ENCODE results near the gene RAD54L2. TPM values are rescaled to one million over a fixed set of nuclear protein-coding genes. Genes with fewer than 3 reads are reported as not detected.
A peak's percentile ranks its signal among the peaks of the same experiment; 100 is the strongest.
"Not testable (repeated sequence)": the region's sequence is repeated elsewhere in the genome, so short reads cannot be mapped to it uniquely, and the experiment has no call there.

RAD54L2 gene
- total and polyA plus RNA-seq, 5 donors: 5.1 to 14.6 (median 12.2) TPM

- H3K4me1 ChIP-seq (ENCODE audit: control insufficient read depth, insufficient read depth, low read length); H3K9me3 ChIP-seq (ENCODE audit: control insufficient read depth, low read length); H3K27ac ChIP-seq (ENCODE audit: low read length); intact Hi-C loops (cut with DNase I); DNase-seq; H3K4me3 ChIP-seq (ENCODE audit: low read length); ATAC-seq; H3K27me3 ChIP-seq (ENCODE audit: control insufficient read depth, insufficient read depth): not testable (repeated sequence)
- 96% methylated on average over 11 of the region's 11 CpGs for WGBS
Observed at GRCh38 chr3:51542596-51542995, 4.1 kb downstream of the RAD54L2 start.

- H3K4me3 ChIP-seq (ENCODE audit: low read length): no peak overlapping the region
- H3K4me1 ChIP-seq (ENCODE audit: control insufficient read depth, insufficient read depth, low read length): peaks cover 3% of the 10 kb centered on the region
- H3K9me3 ChIP-seq (ENCODE audit: control insufficient read depth, low read length): no peaks in the 10 kb centered on the region
- H3K27ac ChIP-seq (ENCODE audit: low read length): no peak overlapping the region
- DNase-seq: no peak
- intact Hi-C loops (cut with DNase I): no loop called here
- ATAC-seq: no peak
- H3K27me3 ChIP-seq (ENCODE audit: control insufficient read depth, insufficient read depth): no peaks in the 10 kb centered on the region
- WGBS: 80% methylated on average over 3 of the region's 3 CpGs
Observed at GRCh38 chr3:51544011-51544775, 5.7 kb downstream of the RAD54L2 start.

- Histone ChIP-seq H3K27me3 (ENCODE audit: control insufficient read depth, insufficient read depth) (no peaks in the 10 kb centered on the region), H3K4me3 (ENCODE audit: low read length) (no peak overlapping the region), H3K9me3 (ENCODE audit: control insufficient read depth, low read length) (no peaks in the 10 kb centered on the region), H3K27ac (ENCODE audit: low read length) (no peak overlapping the region), H3K4me1 (ENCODE audit: control insufficient read depth, insufficient read depth, low read length) (no peaks in the 10 kb centered on the region)
- 94% methylated on average over 6 of the region's 6 CpGs for WGBS
- DNase-seq (no peak), ATAC-seq (no peak)
- intact Hi-C loops (cut with DNase I): no loop called here
Observed at GRCh38 chr3:51547274-51547673, 8.8 kb downstream of the RAD54L2 start.

- ATAC-seq (no peak), DNase-seq (no peak)
Observed at GRCh38 chr3:51549311-51549710, 10.8 kb downstream of the RAD54L2 start.

GRCh38 chr3:51550080-51550819 is 11.7 kb downstream of the RAD54L2 start:
- DNase-seq (no peak), ATAC-seq (no peak)
- Histone ChIP-seq H3K9me3 (ENCODE audit: control insufficient read depth, low read length) (no peaks in the 10 kb centered on the region), H3K27ac (ENCODE audit: low read length) (no peak overlapping the region), H3K4me3 (ENCODE audit: low read length) (no peak overlapping the region), H3K27me3 (ENCODE audit: control insufficient read depth, insufficient read depth) (no peaks in the 10 kb centered on the region), H3K4me1 (ENCODE audit: control insufficient read depth, insufficient read depth, low read length) (no peaks in the 10 kb centered on the region)
- WGBS: 96% methylated on average over 8 of the region's 8 CpGs
- intact Hi-C loops (cut with DNase I): no loop called here

More at GRCh38 chr3:51549311-51549710, 10.8 kb downstream of the RAD54L2 start:
- no peak overlapping the region for H3K4me3 ChIP-seq (ENCODE audit: low read length)
- no peak overlapping the region for H3K27ac ChIP-seq (ENCODE audit: low read length)
- intact Hi-C loops (cut with DNase I): no loop called here
- WGBS: 95% methylated on average over 10 of the region's 10 CpGs
- H3K9me3 ChIP-seq (ENCODE audit: control insufficient read depth, low read length): no peaks in the 10 kb centered on the region
- H3K4me1 ChIP-seq (ENCODE audit: control insufficient read depth, insufficient read depth, low read length): no peaks in the 10 kb centered on the region
- H3K27me3 ChIP-seq (ENCODE audit: control insufficient read depth, insufficient read depth): no peaks in the 10 kb centered on the region

- Histone ChIP-seq H3K27ac (ENCODE audit: low read length) (no peak overlapping the region), H3K27me3 (ENCODE audit: control insufficient read depth, insufficient read depth) (no peaks in the 10 kb centered on the region), H3K4me1 (ENCODE audit: control insufficient read depth, insufficient read depth, low read length) (peaks cover 3% of the 10 kb centered on the region), H3K9me3 (ENCODE audit: control insufficient read depth, low read length) (no peaks in the 10 kb centered on the region), H3K4me3 (ENCODE audit: low read length) (no peak overlapping the region)
- DNase-seq: no peak
- intact Hi-C loops (cut with DNase I): no loop called here
- ATAC-seq: no peak
- 92% methylated on average over 5 of the region's 5 CpGs for WGBS
Observed at GRCh38 chr3:51557993-51558392, 19.5 kb downstream of the RAD54L2 start.

GRCh38 chr3:51559411-51559888 is 20.9 kb downstream of the RAD54L2 start:
- no peak overlapping the region for H3K27ac ChIP-seq (ENCODE audit: low read length)
- ATAC-seq (peak; percentile 39 to 63), DNase-seq (no peak)
- intact Hi-C loops (cut with DNase I): no loop called here
- H3K4me1 ChIP-seq (ENCODE audit: control insufficient read depth, insufficient read depth, low read length): peaks cover 3% of the 10 kb centered on the region
- H3K27me3 ChIP-seq (ENCODE audit: control insufficient read depth, insufficient read depth): no peaks in the 10 kb centered on the region
- WGBS: 25% methylated on average over 4 of the region's 4 CpGs
- H3K4me3 ChIP-seq (ENCODE audit: low read length): no peak overlapping the region
- H3K9me3 ChIP-seq (ENCODE audit: control insufficient read depth, low read length): no peaks in the 10 kb centered on the region

- H3K4me3 ChIP-seq (ENCODE audit: low read length): no peak overlapping the region
- no peak overlapping the region for H3K27ac ChIP-seq (ENCODE audit: low read length)
- H3K9me3 ChIP-seq (ENCODE audit: control insufficient read depth, low read length): no peaks in the 10 kb centered on the region
- ATAC-seq: no peak
- H3K27me3 ChIP-seq (ENCODE audit: control insufficient read depth, insufficient read depth): no peaks in the 10 kb centered on the region
- H3K4me1 ChIP-seq (ENCODE audit: control insufficient read depth, insufficient read depth, low read length): peaks cover 3% of the 10 kb centered on the region
- DNase-seq: no peak
- intact Hi-C loops (cut with DNase I): no loop called here
Observed at GRCh38 chr3:51559961-51560360, 21.4 kb downstream of the RAD54L2 start.

GRCh38 chr3:51562403-51562802 is 23.9 kb downstream of the RAD54L2 start:
- H3K4me1 ChIP-seq (ENCODE audit: control insufficient read depth, insufficient read depth, low read length); ATAC-seq; H3K4me3 ChIP-seq (ENCODE audit: low read length); H3K9me3 ChIP-seq (ENCODE audit: control insufficient read depth, low read length); H3K27ac ChIP-seq (ENCODE audit: low read length); intact Hi-C loops (cut with DNase I); DNase-seq; H3K27me3 ChIP-seq (ENCODE audit: control insufficient read depth, insufficient read depth): not testable (repeated sequence)
- WGBS: 95% methylated on average over 4 of the region's 4 CpGs

- intact Hi-C loops (cut with DNase I): no loop called here
- peak in 1 of 2 donors; percentile 71 for ATAC-seq
- no peak overlapping the region for H3K27ac ChIP-seq (ENCODE audit: low read length)
Observed at GRCh38 chr3:51568036-51568435, 29.5 kb downstream of the RAD54L2 start.

GRCh38 chr3:51568996-51569395 is 30.5 kb downstream of the RAD54L2 start:
- Histone ChIP-seq H3K4me3 (ENCODE audit: low read length) (no peak overlapping the region), H3K4me1 (ENCODE audit: control insufficient read depth, insufficient read depth, low read length) (peaks cover 3% of the 10 kb centered on the region), H3K27ac (ENCODE audit: low read length) (no peak overlapping the region), H3K27me3 (ENCODE audit: control insufficient read depth, insufficient read depth) (no peaks in the 10 kb centered on the region), H3K9me3 (ENCODE audit: control insufficient read depth, low read length) (no peaks in the 10 kb centered on the region)
- ATAC-seq (no peak), DNase-seq (no peak)
- intact Hi-C loops (cut with DNase I): no loop called here

More at GRCh38 chr3:51568036-51568435, 29.5 kb downstream of the RAD54L2 start:
- 50% methylated on average over 2 of the region's 2 CpGs for WGBS
- Histone ChIP-seq H3K27me3 (ENCODE audit: control insufficient read depth, insufficient read depth) (no peaks in the 10 kb centered on the region), H3K9me3 (ENCODE audit: control insufficient read depth, low read length) (no peaks in the 10 kb centered on the region), H3K4me3 (ENCODE audit: low read length) (no peak overlapping the region), H3K4me1 (ENCODE audit: control insufficient read depth, insufficient read depth, low read length) (peaks cover 3% of the 10 kb centered on the region)
- no peak for DNase-seq
